ENCODE results near the gene TNS3. TPM values are rescaled to one million over a fixed set of nuclear protein-coding genes. Genes with fewer than 3 reads are reported as not detected.

TNS3 gene
- total RNA-seq, 1 experiment from 2014 or later, result 9.5 TPM

- no CpG with 5 or more reads among the region's 11 CpGs for WGBS (ENCODE audit: extremely low coverage, insufficient read length, low lambda C conversion rate)
- no peaks in the 10 kb centered on the region for H3K79me1 ChIP-seq (ENCODE audit: insufficient read depth, low read depth, low read length, poor library complexity, severe bottlenecking)
- H2AFZ ChIP-seq (ENCODE audit: low read length), result no peak overlapping the region
- peaks cover 2% of the 10 kb centered on the region for H3K27me3 Mint-ChIP-seq (ENCODE audit: low read depth)
- peaks cover 2% of the 10 kb centered on the region; the same call in 1 of the 2 replicates for H3K4me1 ChIP-seq (ENCODE audit: insufficient read depth, low read length)
- no peak overlapping the region for H3K4me3 Mint-ChIP-seq
- H3K56ac ChIP-seq (ENCODE audit: insufficient read length, low read depth, low read length), result no peak overlapping the region
- no peak overlapping the region for H4K91ac ChIP-seq (ENCODE audit: insufficient read length, low read depth, low read length)
- H3K36me3 Mint-ChIP-seq (ENCODE audit: insufficient read depth in 1 of 3, low read depth in 3 of 3), result no peaks in the 10 kb centered on the region
- no peak overlapping the region for H3K4ac ChIP-seq (ENCODE audit: low read depth, low read length)
- no peak overlapping the region for H2BK12ac ChIP-seq (ENCODE audit: insufficient read length, low read depth, low read length)
- H3K23ac ChIP-seq (ENCODE audit: insufficient read length, low read depth, low read length), result no peak overlapping the region
- H3K9me3 ChIP-seq (ENCODE audit: control insufficient read depth, low read depth, low read length), result no peaks in the 10 kb centered on the region
- DNase-seq, result no peak
- no peak overlapping the region for H3K27ac ChIP-seq (ENCODE audit: insufficient read length, low read depth, low read length)
- no peak overlapping the region for H4K5ac ChIP-seq (ENCODE audit: insufficient read length, low read depth, low read length)
- no peak overlapping the region for H3K18ac ChIP-seq (ENCODE audit: insufficient read length, low read depth, low read length)
- H4K8ac ChIP-seq (replicated peaks; ENCODE audit: insufficient read length, low read depth, low read length), result no peak overlapping the region
- H3K79me2 ChIP-seq (ENCODE audit: insufficient read depth, low read length), result no peaks in the 10 kb centered on the region
- H2BK5ac ChIP-seq (ENCODE audit: insufficient read length, low read length), result no peak overlapping the region
- no peak overlapping the region for H2BK20ac ChIP-seq (ENCODE audit: low read depth, low read length, poor library complexity, severe bottlenecking)
- H3K23me2 ChIP-seq (ENCODE audit: insufficient read length, low read depth, low read length, poor library complexity, severe bottlenecking), result no peaks in the 10 kb centered on the region
- H2BK120ac ChIP-seq (ENCODE audit: low read depth, low read length, poor library complexity, severe bottlenecking), result no peak overlapping the region
- H3K27me3 ChIP-seq (ENCODE audit: insufficient read depth, low read length), result no peaks in the 10 kb centered on the region
- H3K4me1 Mint-ChIP-seq, result peaks cover 20 to 35% of the 10 kb centered on the region in 2 experiments
- no peak overlapping the region for H3K4me2 ChIP-seq (ENCODE audit: insufficient read depth, insufficient read length, low read length)
- H3K27ac Mint-ChIP-seq, result no peak overlapping the region
- H2AK5ac ChIP-seq (ENCODE audit: insufficient read length, low read length), result no peak overlapping the region
- no peaks in the 10 kb centered on the region for H4K20me1 ChIP-seq (ENCODE audit: control insufficient read depth, insufficient read depth, insufficient read length)
- no peak overlapping the region for H2BK15ac ChIP-seq (ENCODE audit: low read depth, low read length)
- TF ChIP-seq CTCF (conservative IDR thresholded peaks at IDR 0.05), result no peak
- no peak overlapping the region for H3K9ac ChIP-seq (ENCODE audit: extremely low read depth, insufficient read length, low read length)
- H3K9me3 Mint-ChIP-seq, result no peaks in the 10 kb centered on the region
- H3T11ph ChIP-seq (ENCODE audit: low read length), result no peak overlapping the region
- H3K14ac ChIP-seq (ENCODE audit: insufficient read depth, low read length), result no peak overlapping the region
Measured at GRCh38 chr7:47375121-47375938, 206.6 kb downstream of the TNS3 start.
